GM10266 (cell line): ENCODE results near the gene UBE2F.

Source experiments
- DNase-seq: peaks from one replicate; pipeline ENCODE4 v3.0.0; 2012; ENCODE audit errors: extremely low spot score
- TF ChIP-seq, protein P1 (sequence below): IDR thresholded peaks from 2 replicates; pipeline ENCODE4 v1.5.1; 2012; ENCODE audit warnings: mild to moderate bottlenecking, low read depth; ENCODE audit not compliant: control insufficient read depth, insufficient read depth; ENCODE audit errors: missing control alignments

The UBE2F gene

DNA sequence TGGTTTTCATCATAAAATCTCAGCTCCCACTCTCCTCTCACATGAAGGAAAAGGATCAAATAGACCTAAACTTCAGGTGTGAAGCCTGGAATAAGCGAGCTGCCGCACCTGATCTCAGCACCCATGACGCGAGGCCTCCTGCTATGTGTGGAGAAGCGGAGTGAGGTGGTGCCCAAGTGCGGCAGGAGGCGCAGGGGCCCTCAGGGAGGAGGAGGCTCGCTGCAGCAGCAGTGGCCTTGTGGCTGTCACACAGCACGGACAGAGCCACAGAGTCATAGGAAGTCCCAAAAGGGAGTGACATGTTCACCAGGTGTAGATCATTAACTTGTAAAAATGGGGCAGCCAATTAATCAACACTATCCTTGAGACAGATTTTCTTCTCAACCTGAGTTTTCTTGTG lies 103.1 kb downstream of the UBE2F start:
- DNase-seq, result no peak
- TF ChIP-seq, protein P1, sequence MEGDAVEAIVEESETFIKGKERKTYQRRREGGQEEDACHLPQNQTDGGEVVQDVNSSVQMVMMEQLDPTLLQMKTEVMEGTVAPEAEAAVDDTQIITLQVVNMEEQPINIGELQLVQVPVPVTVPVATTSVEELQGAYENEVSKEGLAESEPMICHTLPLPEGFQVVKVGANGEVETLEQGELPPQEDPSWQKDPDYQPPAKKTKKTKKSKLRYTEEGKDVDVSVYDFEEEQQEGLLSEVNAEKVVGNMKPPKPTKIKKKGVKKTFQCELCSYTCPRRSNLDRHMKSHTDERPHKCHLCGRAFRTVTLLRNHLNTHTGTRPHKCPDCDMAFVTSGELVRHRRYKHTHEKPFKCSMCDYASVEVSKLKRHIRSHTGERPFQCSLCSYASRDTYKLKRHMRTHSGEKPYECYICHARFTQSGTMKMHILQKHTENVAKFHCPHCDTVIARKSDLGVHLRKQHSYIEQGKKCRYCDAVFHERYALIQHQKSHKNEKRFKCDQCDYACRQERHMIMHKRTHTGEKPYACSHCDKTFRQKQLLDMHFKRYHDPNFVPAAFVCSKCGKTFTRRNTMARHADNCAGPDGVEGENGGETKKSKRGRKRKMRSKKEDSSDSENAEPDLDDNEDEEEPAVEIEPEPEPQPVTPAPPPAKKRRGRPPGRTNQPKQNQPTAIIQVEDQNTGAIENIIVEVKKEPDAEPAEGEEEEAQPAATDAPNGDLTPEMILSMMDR, result no peak

DNA sequence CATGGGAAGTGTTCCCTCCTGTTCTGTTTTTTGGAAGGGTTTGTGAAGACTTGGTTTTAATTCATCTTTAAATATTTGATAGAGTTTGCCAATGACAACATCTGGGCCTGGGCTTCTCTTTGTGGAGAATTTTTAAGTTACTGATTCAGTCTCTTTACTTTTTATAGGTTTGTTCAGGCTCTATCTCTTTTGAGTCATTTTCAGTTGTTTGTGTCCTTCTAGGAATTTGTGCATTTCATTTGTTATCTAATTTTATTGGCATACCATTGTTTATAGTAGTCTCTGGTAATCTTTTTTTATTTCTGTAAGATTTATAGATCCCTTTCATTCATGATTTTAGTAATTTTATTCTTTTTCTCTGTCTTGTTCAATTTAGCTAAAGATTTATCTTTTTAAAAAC lies 108.6 kb downstream of the UBE2F start:
- no peak for DNase-seq
- TF ChIP-seq, protein P1, result no peak

DNA sequence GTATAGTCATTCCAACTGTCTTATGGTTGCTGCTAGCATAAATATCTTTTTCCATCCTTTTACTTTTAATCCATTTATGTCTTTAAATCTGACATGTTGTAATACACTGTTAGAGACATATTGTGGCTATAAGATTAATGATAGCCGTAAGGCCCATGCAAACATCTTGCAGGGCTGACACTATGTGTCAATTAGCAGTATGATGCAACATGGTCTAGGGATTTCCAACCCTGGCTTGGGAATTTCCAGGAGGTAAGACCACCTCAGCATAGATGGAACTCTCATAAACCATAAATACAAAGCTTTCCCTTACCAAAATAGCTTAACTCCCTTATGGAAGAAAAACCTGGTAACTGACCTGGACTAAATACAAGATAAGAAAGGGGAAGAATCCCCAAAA lies 110.5 kb downstream of the UBE2F start:
- TF ChIP-seq, protein P1, result no peak
- no peak for DNase-seq

DNA sequence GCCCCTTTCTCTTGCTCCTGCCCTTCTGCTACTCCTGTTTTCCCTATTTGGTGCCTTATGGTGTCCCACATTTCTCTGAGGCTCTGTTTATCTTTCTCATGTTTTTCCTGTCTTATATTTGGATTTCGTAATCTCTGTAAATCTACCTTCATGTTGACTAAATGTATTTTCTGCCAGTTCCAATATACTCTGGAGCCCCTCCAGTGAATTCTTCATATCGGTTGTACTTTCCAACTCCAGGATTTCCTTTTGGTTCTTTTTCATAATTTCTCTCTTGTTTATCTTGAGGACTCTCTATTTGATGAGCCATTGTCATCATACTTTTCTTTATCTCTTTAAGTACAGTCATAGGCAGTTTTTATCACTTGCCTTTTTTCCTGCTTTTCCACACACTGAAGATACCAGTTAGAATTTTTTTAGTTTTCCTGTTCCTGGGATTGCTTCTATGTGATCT lies 113.1 kb downstream of the UBE2F start:
- TF ChIP-seq, protein P1, result no peak
- no peak for DNase-seq

DNA sequence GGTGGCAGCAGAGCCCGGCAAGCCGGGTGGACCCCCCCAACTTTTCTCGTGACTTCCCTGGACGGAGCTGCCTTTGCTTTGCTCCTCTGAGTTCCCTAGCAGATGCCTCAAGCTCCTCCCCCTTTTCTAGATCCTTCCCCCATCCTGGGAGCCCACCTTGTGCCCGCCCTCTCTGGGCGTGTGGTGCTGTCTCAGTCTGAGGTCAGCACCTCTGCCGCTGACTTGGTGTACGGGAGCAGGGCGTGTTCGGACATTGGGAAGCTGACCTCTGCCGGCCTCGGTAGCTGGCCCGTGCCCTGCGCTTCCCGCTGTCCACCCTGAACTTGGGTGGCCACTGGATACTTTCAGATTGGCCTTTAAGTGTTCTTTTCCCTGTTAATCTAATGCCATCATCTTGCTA lies 113.7 kb downstream of the UBE2F start:
- no peak for DNase-seq
- TF ChIP-seq, protein P1, result no peak

DNA sequence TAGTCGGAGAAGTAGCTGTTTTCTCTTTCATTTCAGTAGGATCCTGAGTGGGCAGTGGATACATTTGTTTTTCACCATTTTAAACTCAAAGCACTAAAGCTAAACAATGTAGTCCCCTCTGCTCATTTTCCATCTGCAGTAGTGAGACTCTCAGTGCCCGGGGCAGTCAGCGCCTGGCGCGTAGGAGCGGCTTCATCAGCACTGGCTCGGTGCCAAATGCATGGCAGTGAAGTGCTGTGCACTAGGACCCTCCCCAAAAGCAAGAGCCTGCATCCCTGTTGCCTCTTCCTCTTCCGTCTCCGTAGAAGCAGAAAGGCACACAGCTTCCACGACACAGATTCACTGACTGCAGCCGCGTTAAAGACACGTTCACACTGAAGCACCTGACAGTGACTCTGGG lies 114.3 kb downstream of the UBE2F start:
- TF ChIP-seq, protein P1, result no peak
- no peak for DNase-seq

DNA sequence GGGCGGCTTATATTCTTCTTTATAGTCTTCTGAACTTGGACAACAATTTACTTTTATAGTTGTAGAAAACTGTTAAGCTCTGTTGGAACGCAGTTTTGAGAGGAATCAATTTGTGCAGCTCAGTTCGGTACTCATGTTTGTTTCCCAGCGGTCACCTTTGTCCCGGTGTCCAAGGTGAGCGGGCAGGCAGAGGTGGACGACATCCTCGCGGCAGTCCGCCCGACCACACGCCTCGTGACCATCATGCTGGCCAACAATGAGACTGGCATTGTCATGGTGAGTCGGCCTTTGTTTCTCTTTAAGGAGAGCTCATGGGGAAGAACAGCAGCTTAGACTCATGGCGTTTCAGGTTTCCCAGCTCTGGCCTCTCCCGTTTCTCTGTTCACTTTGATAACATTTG lies 114.7 kb downstream of the UBE2F start:
- TF ChIP-seq, protein P1, result no peak
- DNase-seq, result no peak

DNA sequence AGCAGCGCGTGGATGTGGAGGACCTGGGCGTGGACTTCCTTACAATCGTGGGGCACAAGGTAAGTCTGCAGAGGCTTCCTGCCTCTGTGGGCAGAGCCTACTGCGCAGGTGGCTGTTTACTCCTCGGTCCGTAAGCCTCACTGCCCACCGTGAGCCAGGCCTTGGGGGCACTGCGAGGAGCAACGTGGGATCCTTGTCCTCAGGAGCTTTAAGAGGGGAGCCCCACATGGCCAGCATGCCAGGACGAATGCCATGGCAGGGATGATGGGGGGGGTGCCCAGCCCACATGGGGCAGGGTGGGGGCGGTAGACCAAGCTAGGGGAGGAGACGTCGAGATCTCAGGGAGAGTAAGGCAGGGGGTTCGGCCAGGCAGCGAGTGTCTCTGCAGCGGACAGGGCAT lies 115.3 kb downstream of the UBE2F start:
- TF ChIP-seq, protein P1, result no peak
- DNase-seq, result no peak
